ENCODE data around the gene FAM177A1.

DNA sequence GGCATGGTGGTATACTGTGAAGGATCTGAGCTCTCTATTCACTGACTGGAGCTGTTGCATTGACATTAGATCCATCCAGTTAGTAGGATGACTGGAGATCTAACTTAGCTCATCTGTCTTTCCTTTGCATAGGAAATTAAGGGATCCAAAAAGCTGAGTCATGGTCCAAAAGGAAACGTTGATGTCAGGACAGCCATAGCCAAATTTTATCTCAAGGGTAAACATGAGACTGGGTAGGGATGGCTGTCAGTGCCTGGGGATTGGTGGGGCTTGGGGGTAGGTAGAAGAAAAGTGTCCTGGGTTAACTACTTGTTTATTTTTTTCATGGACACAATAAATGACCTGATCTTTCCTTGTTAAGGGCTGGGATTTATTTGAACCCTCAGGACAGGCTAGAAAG lies 4.6 kb downstream of the FAM177A1 start:
- TF ChIP-seq, protein P1, sequence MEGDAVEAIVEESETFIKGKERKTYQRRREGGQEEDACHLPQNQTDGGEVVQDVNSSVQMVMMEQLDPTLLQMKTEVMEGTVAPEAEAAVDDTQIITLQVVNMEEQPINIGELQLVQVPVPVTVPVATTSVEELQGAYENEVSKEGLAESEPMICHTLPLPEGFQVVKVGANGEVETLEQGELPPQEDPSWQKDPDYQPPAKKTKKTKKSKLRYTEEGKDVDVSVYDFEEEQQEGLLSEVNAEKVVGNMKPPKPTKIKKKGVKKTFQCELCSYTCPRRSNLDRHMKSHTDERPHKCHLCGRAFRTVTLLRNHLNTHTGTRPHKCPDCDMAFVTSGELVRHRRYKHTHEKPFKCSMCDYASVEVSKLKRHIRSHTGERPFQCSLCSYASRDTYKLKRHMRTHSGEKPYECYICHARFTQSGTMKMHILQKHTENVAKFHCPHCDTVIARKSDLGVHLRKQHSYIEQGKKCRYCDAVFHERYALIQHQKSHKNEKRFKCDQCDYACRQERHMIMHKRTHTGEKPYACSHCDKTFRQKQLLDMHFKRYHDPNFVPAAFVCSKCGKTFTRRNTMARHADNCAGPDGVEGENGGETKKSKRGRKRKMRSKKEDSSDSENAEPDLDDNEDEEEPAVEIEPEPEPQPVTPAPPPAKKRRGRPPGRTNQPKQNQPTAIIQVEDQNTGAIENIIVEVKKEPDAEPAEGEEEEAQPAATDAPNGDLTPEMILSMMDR (IDR thresholded peaks at IDR 0.05; ENCODE audit: poor library complexity): no peak
- no peak for TF ChIP-seq EZH2 (IDR thresholded peaks at IDR 0.05; ENCODE audit: borderline replicate concordance)
